Measurements from ENCODE around the gene MINDY1. TPM values are rescaled to one million over a fixed set of nuclear protein-coding genes. Genes with fewer than 3 reads are reported as not detected.

MINDY1 gene
- total and polyA plus RNA-seq, 2 donors (not counting 3 experiments of a cell fraction or from before 2014, with no cell fraction given): 12.0 to 15.4 TPM

DNA sequence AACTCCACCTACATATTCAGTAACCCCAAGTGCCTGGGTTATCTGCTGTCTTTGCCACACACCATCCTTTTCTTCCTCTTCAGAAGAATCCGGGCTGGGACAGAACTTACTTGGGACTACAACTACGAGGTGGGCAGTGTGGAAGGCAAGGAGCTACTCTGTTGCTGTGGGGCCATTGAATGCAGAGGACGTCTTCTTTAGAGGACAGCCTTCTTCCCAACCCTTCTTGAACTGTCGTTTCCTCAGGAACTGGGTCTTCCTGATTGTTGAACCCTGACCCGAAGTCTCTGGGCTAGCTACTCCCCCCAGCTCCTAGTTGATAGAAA, 42.6 kb downstream of the MINDY1 start:
- H3K79me2 ChIP-seq (ENCODE audit: control insufficient read depth, insufficient read depth, low read length): peaks cover 10% of the 10 kb centered on the region
- peaks cover 27 to 46% of the 10 kb centered on the region in 2 experiments for H3K36me3 ChIP-seq (ENCODE audit: control insufficient read depth in 2 of 2, extremely low read depth in 1 of 2, insufficient read depth in 2 of 2, low read length in 2 of 2)
- CTCF ChIA-PET: interaction anchor here (1.7 to 2.5 kb wide), 2 partner anchors 10 to 42 kb away, joined by 6 to 9 read pairs; partner anchors contain the start of genes CERS2 and MINDY1
- H3K27ac ChIP-seq (ENCODE audit: insufficient read depth, low read depth, low read length): no peak overlapping the region
- POLR2A ChIA-PET: no interaction called here
- BruUV-seq (replicated peaks): TSS peak; percentile 52
- H3K9ac ChIP-seq (replicated peaks; ENCODE audit: extremely low read depth, insufficient read depth, low read length): no peak overlapping the region
- no peaks in the 10 kb centered on the region for H3K9me1 ChIP-seq (replicated peaks; ENCODE audit: control insufficient read depth, extremely low read depth, insufficient read depth, low read length)
- peak; percentile 15 for FAIRE-seq
- no peak for TF ChIP-seq POLR2A (IDR thresholded peaks at IDR 0.05; ENCODE audit: low read depth, low read length)
- TF ChIP-seq, protein P1, sequence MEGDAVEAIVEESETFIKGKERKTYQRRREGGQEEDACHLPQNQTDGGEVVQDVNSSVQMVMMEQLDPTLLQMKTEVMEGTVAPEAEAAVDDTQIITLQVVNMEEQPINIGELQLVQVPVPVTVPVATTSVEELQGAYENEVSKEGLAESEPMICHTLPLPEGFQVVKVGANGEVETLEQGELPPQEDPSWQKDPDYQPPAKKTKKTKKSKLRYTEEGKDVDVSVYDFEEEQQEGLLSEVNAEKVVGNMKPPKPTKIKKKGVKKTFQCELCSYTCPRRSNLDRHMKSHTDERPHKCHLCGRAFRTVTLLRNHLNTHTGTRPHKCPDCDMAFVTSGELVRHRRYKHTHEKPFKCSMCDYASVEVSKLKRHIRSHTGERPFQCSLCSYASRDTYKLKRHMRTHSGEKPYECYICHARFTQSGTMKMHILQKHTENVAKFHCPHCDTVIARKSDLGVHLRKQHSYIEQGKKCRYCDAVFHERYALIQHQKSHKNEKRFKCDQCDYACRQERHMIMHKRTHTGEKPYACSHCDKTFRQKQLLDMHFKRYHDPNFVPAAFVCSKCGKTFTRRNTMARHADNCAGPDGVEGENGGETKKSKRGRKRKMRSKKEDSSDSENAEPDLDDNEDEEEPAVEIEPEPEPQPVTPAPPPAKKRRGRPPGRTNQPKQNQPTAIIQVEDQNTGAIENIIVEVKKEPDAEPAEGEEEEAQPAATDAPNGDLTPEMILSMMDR (IDR thresholded peaks at IDR 0.05; ENCODE audit: extremely low read depth in 1 of 2, insufficient read depth in 1 of 2, low read depth in 1 of 2, low read length in 2 of 2): no peak
- TF ChIP-seq, protein P2, sequence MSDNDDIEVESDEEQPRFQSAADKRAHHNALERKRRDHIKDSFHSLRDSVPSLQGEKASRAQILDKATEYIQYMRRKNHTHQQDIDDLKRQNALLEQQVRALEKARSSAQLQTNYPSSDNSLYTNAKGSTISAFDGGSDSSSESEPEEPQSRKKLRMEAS (IDR thresholded peaks at IDR 0.05; ENCODE audit: insufficient read depth, insufficient read length): no peak
- TF ChIP-seq MYC (IDR thresholded peaks at IDR 0.05; ENCODE audit: low read depth, low read length): no peak
- TF ChIP-seq EZH2 (IDR thresholded peaks at IDR 0.05; ENCODE audit: borderline replicate concordance, low read depth, low read length, severe bottlenecking): no peak
- TF ChIP-seq JUN (IDR thresholded peaks at IDR 0.05; ENCODE audit: borderline replicate concordance, insufficient read depth, insufficient read length, low read depth): no peak
- no peak for TF ChIP-seq GATA2 (IDR thresholded peaks at IDR 0.05; ENCODE audit: insufficient read depth, insufficient read length, low read depth, low read length)
- TF ChIP-seq POLR2AphosphoS5 (IDR thresholded peaks at IDR 0.05; ENCODE audit: insufficient read depth, low read depth, low read length): no peak
- TF ChIP-seq FOS (IDR thresholded peaks at IDR 0.05; ENCODE audit: borderline replicate concordance, insufficient read depth, low read length): no peak
- H3K4me2 ChIP-seq (ENCODE audit: insufficient read depth, low read length): no peak overlapping the region
- no peaks in the 10 kb centered on the region for H4K20me1 ChIP-seq (replicated peaks; ENCODE audit: control insufficient read depth, extremely low read depth, insufficient read depth, low read length)
- peaks cover 3% of the 10 kb centered on the region for H3K4me1 ChIP-seq (ENCODE audit: control insufficient read depth, extremely low read depth, insufficient read depth, low read length)
- no peak overlapping the region for H3K4me3 ChIP-seq (replicated peaks in 1 of 3; ENCODE audit: insufficient read depth in 1 of 3, low read depth in 1 of 3, low read length in 3 of 3)
- dilution Hi-C loops (cut with MboI; ENCODE audit: extremely low pct_ligation_motif_present, low sequenced_read_pairs) (no loop called here), intact Hi-C loops (cut with micrococcal nuclease) (loop anchor here (2.0 kb wide), 1 partner anchor 13 kb away; no protein-coding TSS in a partner anchor)
- no peak for DNase-seq (ENCODE audit: low read depth, low spot score)
- no peaks in the 10 kb centered on the region for H3K9me3 ChIP-seq (replicated peaks; ENCODE audit: control insufficient read depth, insufficient read depth, low read length)
- H2AFZ ChIP-seq (ENCODE audit: low read depth, low read length): no peak overlapping the region
- H3K27me3 ChIP-seq (ENCODE audit: control insufficient read depth in 2 of 2, insufficient read depth in 2 of 2, low read length in 2 of 2): no peaks in the 10 kb centered on the region

Data from endothelial cell of umbilical vein (primary cell).